HepG2 (cell line): ENCODE measurements around the gene ATRAID. TPM values are rescaled to one million over a fixed set of nuclear protein-coding genes. Genes with fewer than 3 reads are reported as not detected.
A peak's percentile ranks its signal among the peaks of the same experiment; 100 is the strongest.

Source experiments
- AGO2 ChIP-seq: fragments of 200-400 bp; formaldehyde crosslinking; optimal IDR thresholded peaks from 2 replicates; pipeline ENCODE3; 2017; ENCODE audit warnings: mild to moderate bottlenecking, low read depth, low read length, moderate library complexity
- ASH2L ChIP-seq: fragments of 300-600, 200-600 bp; sonication (generic); IDR thresholded peaks from 2 replicates; pipeline ENCODE4 v1.7.0; 2017; ENCODE audit warnings: low read depth, mild to moderate bottlenecking, moderate library complexity, mixed read lengths, low read length; ENCODE audit not compliant: insufficient read length
- CEBPG ChIP-seq: IDR thresholded peaks from 2 replicates; pipeline ENCODE4 v1.6.1; 2016
- CREB1 ChIP-seq, 2 experiments: fragments of 450-650 bp in 1 of 2; IDR thresholded peaks; 2 replicates each; pipeline ENCODE4 v1.6.1; 2016 to 2017; ENCODE audit warnings: control low read depth in 1 of 2, mild to moderate bottlenecking in 1 of 2, missing compliant biosample characterization in 1 of 2, missing genetic modification characterization in 1 of 2
- FOXO1 ChIP-seq: sonication (generic); formaldehyde crosslinking; IDR thresholded peaks from 2 replicates; pipeline ENCODE4 v1.4.0; 2020; ENCODE audit warnings: missing genetic modification reagents
- HNRNPUL1 ChIP-seq: fragments of 200-400 bp; formaldehyde crosslinking; IDR thresholded peaks from 2 replicates; pipeline ENCODE4 v1.6.1; 2017; ENCODE audit warnings: low read depth, mild to moderate bottlenecking, low read length, moderate library complexity
- MED8 ChIP-seq: sonication (generic); formaldehyde crosslinking; IDR thresholded peaks from 2 replicates; pipeline ENCODE4 v1.8.1; 2023; ENCODE audit warnings: mild to moderate bottlenecking, missing genetic modification reagents; ENCODE audit not compliant: insufficient replicate concordance
- MIER3 ChIP-seq: IDR thresholded peaks from 2 replicates; pipeline ENCODE4 v1.6.1; 2016; ENCODE audit warnings: missing compliant biosample characterization, borderline replicate concordance
- MTF2 ChIP-seq: sonication (generic); formaldehyde crosslinking; IDR thresholded peaks from 2 replicates; pipeline ENCODE4 v1.5.0; 2020; ENCODE audit warnings: missing genetic modification reagents, borderline replicate concordance
- MXD4 ChIP-seq: IDR thresholded peaks from 2 replicates; pipeline ENCODE4 v1.6.1; 2016; ENCODE audit warnings: mild to moderate bottlenecking, missing biosample characterization, missing genetic modification reagents
- NFRKB ChIP-seq: fragments of 450-650 bp; IDR thresholded peaks from 2 replicates; pipeline ENCODE4 v1.6.1; 2017
- PAF1 ChIP-seq: IDR thresholded peaks from 2 replicates; pipeline ENCODE4 v1.6.1; 2016; ENCODE audit warnings: missing genetic modification reagents, missing compliant biosample characterization
- RAD21 ChIP-seq: fragments of 450-650 bp; formaldehyde crosslinking; IDR thresholded peaks from 2 replicates; pipeline ENCODE4 v1.5.0; 2020; ENCODE audit warnings: mild to moderate bottlenecking
- SNAI1 ChIP-seq: sonication (generic); formaldehyde crosslinking; IDR thresholded peaks from 2 replicates; pipeline ENCODE4 v1.5.0; 2020; ENCODE audit warnings: mild to moderate bottlenecking, missing genetic modification reagents, borderline replicate concordance
- SP1 ChIP-seq, 2 experiments: fragments of 450-650 bp in 1 of 2; sonication (generic) in 1 of 2; formaldehyde crosslinking in 1 of 2; IDR thresholded peaks; 2 replicates each; pipeline versions ENCODE4 v1.4.0 to v1.6.1; 2016 to 2020; ENCODE audit warnings: missing genetic modification reagents in 1 of 2
- TAF1 ChIP-seq: sonication (generic); formaldehyde crosslinking; IDR thresholded peaks from 2 replicates; pipeline ENCODE4 v1.4.0; 2020; ENCODE audit warnings: missing genetic modification reagents
- TAF15 ChIP-seq: fragments of 200-400 bp; formaldehyde crosslinking; IDR thresholded peaks from one replicate; pipeline ENCODE4 v1.6.1; 2018; ENCODE audit warnings: mild to moderate bottlenecking, low read depth, low read length; ENCODE audit not compliant: poor library complexity, severe bottlenecking
- THAP11 ChIP-seq: IDR thresholded peaks from 2 replicates; pipeline ENCODE4 v1.6.1; 2016; ENCODE audit warnings: missing biosample characterization, missing genetic modification reagents
- ZBTB42 ChIP-seq: sonication (generic); formaldehyde crosslinking; IDR thresholded peaks from 2 replicates; pipeline ENCODE4 v1.5.0; 2020; ENCODE audit warnings: mild to moderate bottlenecking, missing genetic modification reagents
- ZFP1 ChIP-seq: IDR thresholded peaks from 2 replicates; pipeline ENCODE4 v1.6.1; 2016
- ZNF234 ChIP-seq: sonication (generic); formaldehyde crosslinking; conservative IDR thresholded peaks from 2 replicates; pipeline ENCODE4 v1.5.1; 2020; ENCODE audit warnings: mild to moderate bottlenecking, missing genetic modification reagents
- ZNF235 ChIP-seq: sonication (generic); formaldehyde crosslinking; IDR thresholded peaks from 2 replicates; pipeline ENCODE4 v1.8.1; 2023; ENCODE audit warnings: mild to moderate bottlenecking, missing genetic modification reagents, borderline replicate concordance
- ZNF274 ChIP-seq: sonication (generic); formaldehyde crosslinking; IDR thresholded peaks from 2 replicates; pipeline ENCODE4 v1.5.1; 2020; ENCODE audit warnings: mild to moderate bottlenecking, missing genetic modification reagents
- ZNF652 ChIP-seq: IDR thresholded peaks from 2 replicates; pipeline ENCODE4 v1.6.1; 2016; ENCODE audit warnings: low read depth, borderline replicate concordance
- ZNF672 ChIP-seq: sonication (generic); formaldehyde crosslinking; IDR thresholded peaks from 2 replicates; pipeline ENCODE4 v1.8.1; 2022; ENCODE audit warnings: missing genetic modification reagents
- ZNF792 ChIP-seq: IDR thresholded peaks from 2 replicates; pipeline ENCODE4 v1.6.1; 2016
- polyA plus RNA-seq, 8 experiments: library from polyadenylated mRNA; depleted of rRNA in 3 of 8; stranded (reverse) in 7 of 8; unstranded in 1 of 8; fragments of >200 nt; fragmentation: Illumina TruSeq in 4 of 8; extraction: Trizol in 4 of 8; gene quantifications; 2 replicates each; pipeline versions ENCODE4 v1.2.1 to v1.2.3, GENCODE V29; 2011 to 2016; ENCODE audit warnings: low read depth in 4 of 8, missing spikeins in 1 of 8, mixed read lengths in 1 of 8; ENCODE audit not compliant: insufficient read depth in 1 of 8
- total RNA-seq, 5 experiments: library from RNA; depleted of rRNA; stranded (reverse); fragments of >200 nt; fragmentation: Illumina TruSeq; extraction: Trizol; gene quantifications; 2 replicates each; pipeline ENCODE4 v1.2.3, GENCODE V29; 2016; ENCODE audit warnings: low read depth in 1 of 5
- TF ChIP-seq, protein P1 (sequence below): sonication (generic); formaldehyde crosslinking; IDR thresholded peaks from 2 replicates; pipeline ENCODE4 v1.4.0; 2020; ENCODE audit warnings: missing genetic modification reagents, borderline replicate concordance
- TF ChIP-seq, protein P2 (sequence below): sonication (generic); formaldehyde crosslinking; IDR thresholded peaks from 2 replicates; pipeline ENCODE4 v1.5.0; 2020; ENCODE audit warnings: missing genetic modification reagents, mild to moderate bottlenecking, borderline replicate concordance

Gene ATRAID
- total and polyA plus RNA-seq, 2 of the 13 experiments (the other 11 are each of a cell fraction or from before 2014, with no cell fraction given): 207 to 382 TPM

GRCh38 chr2:27212626-27213471 is 1.0 kb downstream of the ATRAID start (continued):
- TF ChIP-seq, protein P1, sequence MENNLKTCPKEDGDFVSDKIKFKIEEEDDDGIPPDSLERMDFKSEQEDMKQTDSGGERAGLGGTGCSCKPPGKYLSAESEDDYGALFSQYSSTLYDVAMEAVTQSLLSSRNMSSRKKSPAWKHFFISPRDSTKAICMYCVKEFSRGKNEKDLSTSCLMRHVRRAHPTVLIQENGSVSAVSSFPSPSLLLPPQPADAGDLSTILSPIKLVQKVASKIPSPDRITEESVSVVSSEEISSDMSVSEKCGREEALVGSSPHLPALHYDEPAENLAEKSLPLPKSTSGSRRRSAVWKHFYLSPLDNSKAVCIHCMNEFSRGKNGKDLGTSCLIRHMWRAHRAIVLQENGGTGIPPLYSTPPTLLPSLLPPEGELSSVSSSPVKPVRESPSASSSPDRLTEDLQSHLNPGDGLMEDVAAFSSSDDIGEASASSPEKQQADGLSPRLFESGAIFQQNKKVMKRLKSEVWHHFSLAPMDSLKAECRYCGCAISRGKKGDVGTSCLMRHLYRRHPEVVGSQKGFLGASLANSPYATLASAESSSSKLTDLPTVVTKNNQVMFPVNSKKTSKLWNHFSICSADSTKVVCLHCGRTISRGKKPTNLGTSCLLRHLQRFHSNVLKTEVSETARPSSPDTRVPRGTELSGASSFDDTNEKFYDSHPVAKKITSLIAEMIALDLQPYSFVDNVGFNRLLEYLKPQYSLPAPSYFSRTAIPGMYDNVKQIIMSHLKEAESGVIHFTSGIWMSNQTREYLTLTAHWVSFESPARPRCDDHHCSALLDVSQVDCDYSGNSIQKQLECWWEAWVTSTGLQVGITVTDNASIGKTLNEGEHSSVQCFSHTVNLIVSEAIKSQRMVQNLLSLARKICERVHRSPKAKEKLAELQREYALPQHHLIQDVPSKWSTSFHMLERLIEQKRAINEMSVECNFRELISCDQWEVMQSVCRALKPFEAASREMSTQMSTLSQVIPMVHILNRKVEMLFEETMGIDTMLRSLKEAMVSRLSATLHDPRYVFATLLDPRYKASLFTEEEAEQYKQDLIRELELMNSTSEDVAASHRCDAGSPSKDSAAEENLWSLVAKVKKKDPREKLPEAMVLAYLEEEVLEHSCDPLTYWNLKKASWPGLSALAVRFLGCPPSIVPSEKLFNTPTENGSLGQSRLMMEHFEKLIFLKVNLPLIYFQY (CRISPR knock-in tag): no peak
- TF ChIP-seq ZNF274 (no peak), CEBPG (peak; percentile 49), TAF1 (CRISPR knock-in tag) (no peak), ZNF792 (CRISPR knock-in tag) (no peak), MTF2 (no peak), MXD4 (CRISPR knock-in tag) (no peak), TAF15 (no peak), ZBTB42 (CRISPR knock-in tag) (no peak), ASH2L (peak; percentile 40), AGO2 (no peak), MED8 (CRISPR knock-in tag) (no peak), PAF1 (CRISPR knock-in tag) (0 out of 2 replicates have a peak, but pooled peaks have one; percentile 41), RAD21 (CRISPR knock-in tag) (no peak), MIER3 (CRISPR knock-in tag) (no peak), SNAI1 (no peak; the same call in 1 of the 2 replicates), SP1 (IDR thresholded peaks at IDR 0.05) (no peak), SP1 (CRISPR knock-in tag; IDR thresholded peaks at IDR 0.05) (no peak), THAP11 (CRISPR knock-in tag) (no peak), ZNF652 (peak; percentile 5; the same call in 1 of the 2 replicates), ZNF234 (CRISPR knock-in tag) (no peak), NFRKB (no peak), ZNF235 (CRISPR knock-in tag) (no peak), CREB1 (IDR thresholded peaks at IDR 0.05) (no peak), CREB1 (CRISPR knock-in tag; IDR thresholded peaks at IDR 0.05) (no peak), HNRNPUL1 (no peak), ZFP1 (no peak), FOXO1 (CRISPR knock-in tag) (no peak), ZNF672 (CRISPR knock-in tag) (no peak)
- TF ChIP-seq, protein P2, sequence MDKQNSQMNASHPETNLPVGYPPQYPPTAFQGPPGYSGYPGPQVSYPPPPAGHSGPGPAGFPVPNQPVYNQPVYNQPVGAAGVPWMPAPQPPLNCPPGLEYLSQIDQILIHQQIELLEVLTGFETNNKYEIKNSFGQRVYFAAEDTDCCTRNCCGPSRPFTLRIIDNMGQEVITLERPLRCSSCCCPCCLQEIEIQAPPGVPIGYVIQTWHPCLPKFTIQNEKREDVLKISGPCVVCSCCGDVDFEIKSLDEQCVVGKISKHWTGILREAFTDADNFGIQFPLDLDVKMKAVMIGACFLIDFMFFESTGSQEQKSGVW: no peak
